GM19372 (cell line): ENCODE data around the gene TRIM50.

Source experiments
- ATAC-seq: cut with Tn5 transposase; IDR thresholded peaks from one replicate; pipeline ENCODE4 v1.9.1; 2021; ENCODE audit warnings: mild to moderate bottlenecking, low read depth, moderate library complexity; ENCODE audit not compliant: unreplicated experiment

TRIM50 gene

GRCh38 chr7:73266719-73267368, 61.0 kb downstream of the TRIM50 start:
- ATAC-seq = peak; percentile 85
